Measurements from ENCODE around the gene PDE10A.

The PDE10A gene

DNA sequence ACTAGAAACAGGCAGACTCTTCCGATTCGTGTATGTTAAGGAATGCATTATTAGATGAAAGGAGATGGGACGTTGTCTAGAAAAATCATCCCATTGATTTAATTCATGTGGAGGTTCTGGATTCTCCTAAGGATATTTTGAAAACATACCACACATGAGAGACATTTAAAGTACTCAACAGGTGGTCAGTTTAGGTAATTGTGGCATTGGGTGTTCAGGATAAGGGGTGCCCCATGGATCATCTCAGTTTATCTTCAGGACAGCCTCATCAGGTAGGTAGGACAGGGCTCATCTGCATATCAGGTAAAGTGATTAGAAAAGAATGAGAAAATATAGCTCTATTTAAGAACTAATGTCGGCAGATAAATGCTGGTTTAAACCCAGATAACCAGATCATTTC, 15.9 kb upstream of the PDE10A start:
- no peaks in the 10 kb centered on the region for H3K9me2 ChIP-seq (replicated peaks; ENCODE audit: insufficient read depth, low read length)
- H3F3A ChIP-seq (ENCODE audit: insufficient read depth), result no peaks in the 10 kb centered on the region
- no peak overlapping the region for H3K9ac ChIP-seq (ENCODE audit: low read length)
- no peaks in the 10 kb centered on the region for H3K36me3 ChIP-seq (ENCODE audit: low read length)
- H4K20me1 ChIP-seq (ENCODE audit: low read depth, low read length), result no peaks in the 10 kb centered on the region
- no peak overlapping the region for H2AFZ ChIP-seq (ENCODE audit: low read depth, low read length, severe bottlenecking)
- TF ChIP-seq EZH2phosphoT487 (conservative IDR thresholded peaks at IDR 0.05; ENCODE audit: low read length), result no peak
- TF ChIP-seq, protein P1, sequence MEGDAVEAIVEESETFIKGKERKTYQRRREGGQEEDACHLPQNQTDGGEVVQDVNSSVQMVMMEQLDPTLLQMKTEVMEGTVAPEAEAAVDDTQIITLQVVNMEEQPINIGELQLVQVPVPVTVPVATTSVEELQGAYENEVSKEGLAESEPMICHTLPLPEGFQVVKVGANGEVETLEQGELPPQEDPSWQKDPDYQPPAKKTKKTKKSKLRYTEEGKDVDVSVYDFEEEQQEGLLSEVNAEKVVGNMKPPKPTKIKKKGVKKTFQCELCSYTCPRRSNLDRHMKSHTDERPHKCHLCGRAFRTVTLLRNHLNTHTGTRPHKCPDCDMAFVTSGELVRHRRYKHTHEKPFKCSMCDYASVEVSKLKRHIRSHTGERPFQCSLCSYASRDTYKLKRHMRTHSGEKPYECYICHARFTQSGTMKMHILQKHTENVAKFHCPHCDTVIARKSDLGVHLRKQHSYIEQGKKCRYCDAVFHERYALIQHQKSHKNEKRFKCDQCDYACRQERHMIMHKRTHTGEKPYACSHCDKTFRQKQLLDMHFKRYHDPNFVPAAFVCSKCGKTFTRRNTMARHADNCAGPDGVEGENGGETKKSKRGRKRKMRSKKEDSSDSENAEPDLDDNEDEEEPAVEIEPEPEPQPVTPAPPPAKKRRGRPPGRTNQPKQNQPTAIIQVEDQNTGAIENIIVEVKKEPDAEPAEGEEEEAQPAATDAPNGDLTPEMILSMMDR (IDR thresholded peaks at IDR 0.05; ENCODE audit: insufficient read depth, low read length, poor library complexity, severe bottlenecking), result no peak
- no peaks in the 10 kb centered on the region for H3K27me3 ChIP-seq (ENCODE audit: low read length)
- no peaks in the 10 kb centered on the region for H3K9me3 ChIP-seq (ENCODE audit: insufficient read depth, low read length)
- no peak overlapping the region for H3K4me3 ChIP-seq (ENCODE audit: insufficient read depth, low read length, poor library complexity, severe bottlenecking)
- no peak overlapping the region for H3K4me2 ChIP-seq (ENCODE audit: low read depth, low read length, poor library complexity, severe bottlenecking)
- H3K27ac ChIP-seq (ENCODE audit: low read depth, low read length), result no peak overlapping the region
- no peaks in the 10 kb centered on the region for H3K79me2 ChIP-seq (ENCODE audit: insufficient read depth, low read length)

DNA sequence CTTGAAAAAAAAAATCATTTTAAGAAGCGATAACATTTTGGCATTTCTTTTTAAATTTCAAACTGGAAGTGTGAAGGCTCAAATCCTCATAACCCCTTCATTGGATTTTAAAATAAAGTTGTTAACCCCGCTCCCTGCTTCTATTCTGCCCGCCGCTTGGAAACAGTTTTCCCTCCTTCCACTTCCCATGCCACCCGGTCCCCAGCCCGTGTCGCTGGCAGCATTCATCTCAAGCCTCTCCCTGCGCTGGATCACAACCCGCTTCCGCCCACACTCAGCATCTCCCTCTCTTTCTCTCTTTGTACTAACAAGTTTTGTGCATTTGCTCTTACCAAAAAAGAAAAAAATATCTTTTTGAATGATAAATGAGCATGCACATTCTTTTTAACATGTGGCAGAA, 15.4 kb upstream of the PDE10A start:
- no peak overlapping the region for H2AFZ ChIP-seq (ENCODE audit: low read depth, low read length, severe bottlenecking)
- no peaks in the 10 kb centered on the region for H4K20me1 ChIP-seq (ENCODE audit: low read depth, low read length)
- no peaks in the 10 kb centered on the region for H3F3A ChIP-seq (ENCODE audit: insufficient read depth)
- H3K9ac ChIP-seq (ENCODE audit: low read length), result no peak overlapping the region
- no peaks in the 10 kb centered on the region for H3K9me3 ChIP-seq (ENCODE audit: insufficient read depth, low read length)
- H3K27me3 ChIP-seq (ENCODE audit: low read length), result no peaks in the 10 kb centered on the region
- no peak overlapping the region for H3K4me2 ChIP-seq (ENCODE audit: low read depth, low read length, poor library complexity, severe bottlenecking)
- H3K79me2 ChIP-seq (ENCODE audit: insufficient read depth, low read length), result no peaks in the 10 kb centered on the region
- no peaks in the 10 kb centered on the region for H3K36me3 ChIP-seq (ENCODE audit: low read length)
- TF ChIP-seq, protein P1 (IDR thresholded peaks at IDR 0.05; ENCODE audit: insufficient read depth, low read length, poor library complexity, severe bottlenecking), result no peak
- no peak for TF ChIP-seq EZH2phosphoT487 (conservative IDR thresholded peaks at IDR 0.05; ENCODE audit: low read length)
- no peaks in the 10 kb centered on the region for H3K9me2 ChIP-seq (replicated peaks; ENCODE audit: insufficient read depth, low read length)
- H3K4me3 ChIP-seq (ENCODE audit: insufficient read depth, low read length, poor library complexity, severe bottlenecking), result no peak overlapping the region
- no peak overlapping the region for H3K27ac ChIP-seq (ENCODE audit: low read depth, low read length)

DNA sequence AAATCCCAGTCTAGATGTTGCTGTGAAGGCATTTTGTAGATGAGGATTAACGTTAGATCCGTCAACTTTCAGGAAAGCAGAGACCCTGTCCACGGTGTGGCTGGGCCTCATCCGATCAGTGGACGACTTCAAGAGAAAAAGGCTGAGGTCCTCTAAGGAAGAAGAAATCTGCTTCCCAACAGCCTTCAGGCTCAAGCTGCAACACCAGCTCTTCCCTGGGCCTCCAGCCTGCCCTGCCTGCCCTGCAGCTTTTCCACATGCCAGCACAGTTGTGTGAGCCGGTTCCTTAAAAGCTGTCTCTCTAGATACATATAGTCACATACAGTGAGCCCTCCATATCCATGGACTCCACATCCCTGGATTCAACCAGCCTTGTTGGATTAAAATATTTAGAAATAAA, 14.1 kb upstream of the PDE10A start:
- no peaks in the 10 kb centered on the region for H3F3A ChIP-seq (ENCODE audit: insufficient read depth)
- H3K27me3 ChIP-seq (ENCODE audit: low read length), result no peaks in the 10 kb centered on the region
- no peak overlapping the region for H3K9ac ChIP-seq (ENCODE audit: low read length)
- no peak overlapping the region for H3K4me2 ChIP-seq (ENCODE audit: low read depth, low read length, poor library complexity, severe bottlenecking)
- H3K4me3 ChIP-seq (ENCODE audit: insufficient read depth, low read length, poor library complexity, severe bottlenecking), result no peak overlapping the region
- TF ChIP-seq, protein P1 (IDR thresholded peaks at IDR 0.05; ENCODE audit: insufficient read depth, low read length, poor library complexity, severe bottlenecking), result no peak
- no peak for TF ChIP-seq EZH2phosphoT487 (conservative IDR thresholded peaks at IDR 0.05; ENCODE audit: low read length)
- no peaks in the 10 kb centered on the region for H3K9me2 ChIP-seq (replicated peaks; ENCODE audit: insufficient read depth, low read length)
- H3K36me3 ChIP-seq (ENCODE audit: low read length), result no peaks in the 10 kb centered on the region
- no peak overlapping the region for H2AFZ ChIP-seq (ENCODE audit: low read depth, low read length, severe bottlenecking)
- H3K9me3 ChIP-seq (ENCODE audit: insufficient read depth, low read length), result no peaks in the 10 kb centered on the region
- H4K20me1 ChIP-seq (ENCODE audit: low read depth, low read length), result no peaks in the 10 kb centered on the region
- H3K27ac ChIP-seq (ENCODE audit: low read depth, low read length), result no peak overlapping the region
- H3K79me2 ChIP-seq (ENCODE audit: insufficient read depth, low read length), result no peaks in the 10 kb centered on the region
